ENCODE measurements around the gene TMEM94.
"Not testable (repeated sequence)": the region's sequence is repeated elsewhere in the genome, so short reads cannot be mapped to it uniquely, and the experiment has no call there.

The TMEM94 gene

GRCh38 chr17:75513641-75514000 is 57.2 kb downstream of the TMEM94 start:
- DNase-seq: no peak

- no peak for DNase-seq
Observed at GRCh38 chr17:75514299-75514918, 58.0 kb downstream of the TMEM94 start.

DNA sequence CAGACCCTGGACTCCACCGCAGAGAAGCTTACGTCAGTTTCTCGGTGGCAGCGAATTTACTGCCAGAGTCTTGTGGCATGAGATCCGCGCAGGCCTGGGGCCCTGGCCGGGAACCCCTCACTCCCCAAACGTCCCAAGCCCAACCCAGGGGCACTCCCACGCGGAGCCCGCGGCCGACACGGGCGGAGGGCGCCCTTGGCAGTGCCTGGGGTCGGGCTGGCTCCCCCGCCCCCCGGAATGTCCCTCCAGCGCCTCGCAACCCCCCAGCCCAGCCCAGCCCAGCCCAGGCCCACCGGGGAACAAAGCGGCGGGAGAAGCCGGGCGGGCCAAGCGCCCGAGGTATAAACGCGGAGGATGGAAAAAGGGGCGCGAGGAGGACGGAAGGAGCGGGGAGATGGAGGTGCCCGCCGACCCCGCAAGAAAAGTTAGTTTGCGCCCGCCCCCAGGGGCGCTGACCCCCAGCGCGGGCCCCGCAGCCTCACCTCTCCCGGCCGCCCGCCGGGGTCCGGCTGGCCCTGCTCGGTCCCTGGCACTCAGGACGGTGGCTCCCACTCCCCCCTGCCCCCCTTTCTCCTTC is 58.6 kb downstream of the TMEM94 start:
- DNase-seq: no peak

DNA sequence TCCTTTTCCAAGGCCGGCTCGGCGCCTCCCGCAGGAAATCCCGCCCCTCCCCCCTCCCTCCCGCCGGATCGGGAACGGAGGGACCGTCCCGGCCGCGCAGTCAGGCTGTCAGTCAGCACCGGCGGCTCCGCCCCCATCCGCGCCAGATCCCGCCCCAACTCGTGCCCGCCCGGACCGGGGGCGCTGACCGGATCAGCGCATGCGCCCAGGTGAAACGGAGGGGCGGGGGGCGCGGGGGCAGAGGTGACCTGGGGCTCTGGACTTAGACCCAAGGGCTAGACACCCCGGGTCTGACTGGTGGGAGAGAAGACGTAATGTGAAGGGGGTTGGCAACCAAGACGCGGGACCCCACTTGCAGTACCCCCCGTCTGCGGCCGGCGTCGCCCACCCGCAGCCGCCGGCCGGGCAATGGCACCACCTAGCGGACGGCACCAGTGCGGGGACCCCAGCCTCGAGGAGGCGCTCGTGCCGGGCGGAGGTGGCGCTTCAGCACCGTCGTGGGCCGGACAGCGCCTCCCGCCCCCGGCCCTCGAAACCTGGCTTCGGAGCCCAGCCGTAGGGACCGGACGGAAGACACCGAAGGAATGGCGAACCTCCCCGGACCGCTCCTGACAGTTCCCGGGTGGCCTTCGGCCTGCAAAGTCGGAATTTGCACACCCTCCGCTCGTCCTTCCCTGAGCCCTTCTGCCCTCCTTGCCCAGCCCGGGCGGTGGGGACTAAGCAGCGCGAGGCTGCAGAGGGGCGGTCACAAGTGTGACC is 59.2 kb downstream of the TMEM94 start, which contains the start of gene CASKIN2:
CASKIN2 (minus strand) TSS at position 42 of the 759 bp plus-strand sequence. CDS start 1,733 bp downstream, outside the sequence.
- DNase-seq: peak; percentile 42

- DNase-seq: peak; percentile 40
Observed at GRCh38 chr17:75516255-75516618, 59.8 kb downstream of the TMEM94 start, which contains the start of gene TSEN54. Gene TSEN54, plus strand, starts transcription at chr17:75516528. Its CDS starts 33 bp downstream, at chr17:75516561.

- no peak for DNase-seq
Observed at GRCh38 chr17:75516619-75517296, 60.3 kb downstream of the TMEM94 start.

- DNase-seq: no peak
Observed at GRCh38 chr17:75517297-75517865, 60.9 kb downstream of the TMEM94 start.

- no peak for DNase-seq
Observed at GRCh38 chr17:75518201-75518600, 61.8 kb downstream of the TMEM94 start.

GRCh38 chr17:75518983-75519537 is 62.6 kb downstream of the TMEM94 start:
- no peak for DNase-seq

DNA sequence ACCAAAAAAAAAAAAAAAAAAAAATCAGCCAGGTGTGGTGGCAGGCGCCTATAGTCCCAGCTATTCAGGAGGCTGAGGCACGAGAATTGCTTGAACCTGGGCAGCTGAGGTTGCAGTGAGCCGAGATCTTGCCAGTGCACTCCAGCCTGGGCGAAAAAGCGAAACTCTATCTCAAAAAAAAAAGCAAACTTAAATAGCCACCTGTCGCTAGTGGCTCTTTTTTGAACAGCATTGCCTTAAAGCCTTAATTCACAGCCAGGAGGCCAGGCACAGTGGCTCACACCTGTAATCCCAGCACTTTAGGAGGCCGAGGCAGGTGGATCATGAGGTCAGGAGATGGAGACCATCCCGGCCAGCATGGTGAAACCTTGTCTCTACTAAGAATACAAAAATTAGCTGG is 64.0 kb downstream of the TMEM94 start:
- not testable (repeated sequence) for DNase-seq

DNA sequence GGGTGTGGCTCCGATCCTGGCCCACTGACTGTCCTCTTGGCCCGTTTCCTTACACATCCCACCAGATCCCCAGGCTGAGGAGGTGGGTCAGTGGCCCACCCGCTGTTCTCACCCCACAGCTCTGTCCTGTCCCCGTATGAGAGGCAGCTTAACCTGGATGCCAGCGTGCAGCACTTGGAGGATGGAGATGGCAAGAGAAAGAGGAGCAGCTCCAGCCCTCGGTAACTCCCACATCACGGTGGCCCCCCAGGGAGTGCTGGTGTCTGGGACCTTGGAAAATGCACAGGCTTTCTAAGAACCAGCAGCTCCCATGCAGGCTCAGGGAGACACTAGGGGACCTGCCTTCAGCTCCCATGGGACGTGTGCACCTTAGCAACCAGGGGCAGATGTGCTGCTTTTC is 64.9 kb downstream of the TMEM94 start:
- DNase-seq: no peak

DNA sequence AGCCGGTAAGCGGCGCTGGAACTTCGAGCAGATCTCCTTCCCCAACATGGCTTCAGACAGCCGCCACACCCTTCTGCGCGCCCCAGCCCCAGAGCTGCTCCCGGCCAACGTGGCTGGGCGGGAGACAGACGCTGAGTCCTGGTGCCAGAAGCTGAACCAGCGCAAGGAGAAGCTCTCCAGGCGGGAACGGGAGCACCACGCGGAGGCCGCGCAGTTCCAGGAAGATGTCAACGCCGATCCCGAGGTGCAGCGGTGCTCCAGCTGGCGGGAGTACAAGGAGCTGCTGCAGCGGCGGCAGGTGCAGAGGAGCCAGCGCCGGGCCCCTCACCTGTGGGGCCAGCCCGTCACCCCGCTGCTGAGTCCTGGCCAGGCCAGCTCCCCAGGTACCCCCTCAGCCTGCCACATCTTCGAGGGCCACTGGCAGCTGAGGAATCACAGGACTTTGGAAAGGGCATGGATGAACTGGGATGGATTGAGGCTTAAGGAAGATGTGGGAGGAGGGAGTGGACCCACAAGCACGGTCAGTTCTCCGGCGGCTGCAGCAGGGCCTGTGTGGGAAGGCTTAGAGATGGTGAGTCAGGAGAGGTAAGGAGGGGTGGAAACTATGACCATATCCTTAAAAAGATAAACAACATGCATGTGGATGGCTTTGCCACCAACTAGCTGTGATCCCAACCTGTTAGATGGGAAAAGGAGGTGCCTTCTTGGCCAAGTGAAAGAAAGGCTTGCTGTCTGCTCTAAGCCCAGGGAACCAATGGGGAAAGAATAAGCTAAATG is 65.7 kb downstream of the TMEM94 start:
- no peak for DNase-seq

- no peak for DNase-seq
Observed at GRCh38 chr17:75523647-75524046, 67.2 kb downstream of the TMEM94 start.

DNA sequence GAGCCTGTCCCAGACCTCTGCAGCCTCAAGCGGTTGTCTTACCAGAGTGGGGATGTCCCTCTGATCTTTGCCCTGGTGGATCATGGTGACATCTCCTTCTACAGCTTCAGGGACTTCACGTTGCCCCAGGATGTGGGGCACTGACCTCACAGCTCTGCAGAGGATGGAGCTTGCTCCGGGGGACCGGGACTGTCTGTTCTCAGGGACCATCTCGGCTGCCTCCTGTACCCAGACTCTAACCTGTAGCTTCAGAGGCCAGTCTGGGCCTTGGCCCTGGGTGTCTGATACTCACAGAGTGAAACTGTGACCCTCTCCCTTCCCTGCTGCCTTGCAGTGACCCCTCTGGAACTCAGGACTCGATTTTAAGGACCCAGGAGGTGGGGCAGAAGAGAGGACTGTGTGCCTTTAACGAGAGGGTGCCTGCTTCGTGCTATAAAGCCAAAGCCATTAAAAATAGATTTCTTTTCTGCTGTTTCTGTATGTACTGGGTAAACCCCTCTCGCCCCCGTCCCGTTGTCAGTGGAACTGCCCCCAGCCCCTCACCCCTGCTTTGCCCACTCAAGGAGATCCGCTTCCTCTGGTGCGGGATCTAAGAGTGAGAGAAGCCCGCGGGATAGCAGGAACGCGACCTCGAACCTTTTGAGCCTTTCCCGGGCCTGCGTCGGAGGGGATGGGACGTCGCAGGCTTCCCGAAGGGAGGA is 68.0 kb downstream of the TMEM94 start:
- no peak for DNase-seq

- peak; percentile 62 for DNase-seq
Observed at GRCh38 chr17:75524970-75525805, 68.8 kb downstream of the TMEM94 start, which contains the start of gene LLGL2. Gene LLGL2, plus strand, starts transcription at chr17:75525697. Its CDS starts 17,730 bp downstream, at chr17:75543427.

DNA sequence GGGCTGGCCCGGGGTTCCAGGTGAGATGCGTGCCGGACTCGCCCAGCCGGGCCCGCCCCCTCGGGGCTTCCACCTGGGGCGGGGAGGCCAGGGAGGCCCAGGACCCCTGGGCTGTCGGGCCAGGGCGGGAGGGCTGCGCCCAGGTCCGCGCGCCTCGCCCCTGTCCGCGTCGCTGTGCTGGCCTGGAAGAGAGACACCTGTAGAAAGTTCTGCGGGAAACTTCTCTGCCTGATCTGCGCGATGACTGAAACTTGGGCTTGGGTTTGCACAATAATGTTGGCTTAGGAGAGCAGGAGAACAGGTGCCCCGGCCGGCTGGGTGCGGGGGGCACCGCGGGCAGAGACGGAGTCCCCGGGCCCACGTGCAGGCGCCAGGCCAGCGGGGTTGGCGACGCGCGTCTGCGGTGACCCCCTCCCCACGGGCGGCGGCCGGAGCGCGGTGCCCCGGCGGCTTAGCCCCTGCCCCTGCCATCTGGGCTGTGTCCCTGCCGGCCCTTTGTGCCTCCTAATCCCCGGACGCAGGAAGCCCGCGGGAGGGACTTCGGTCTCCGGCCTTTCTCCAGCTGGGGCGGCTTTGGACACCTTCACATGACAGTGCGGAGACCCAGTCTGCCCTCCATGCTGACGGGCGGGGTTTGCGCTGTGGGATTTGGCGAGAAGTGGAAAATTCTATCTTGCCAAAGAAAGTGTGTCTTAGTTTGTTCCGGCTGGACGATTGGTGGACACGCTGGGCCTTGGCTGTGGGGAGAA is 69.5 kb downstream of the TMEM94 start:
- no peak for DNase-seq

DNA sequence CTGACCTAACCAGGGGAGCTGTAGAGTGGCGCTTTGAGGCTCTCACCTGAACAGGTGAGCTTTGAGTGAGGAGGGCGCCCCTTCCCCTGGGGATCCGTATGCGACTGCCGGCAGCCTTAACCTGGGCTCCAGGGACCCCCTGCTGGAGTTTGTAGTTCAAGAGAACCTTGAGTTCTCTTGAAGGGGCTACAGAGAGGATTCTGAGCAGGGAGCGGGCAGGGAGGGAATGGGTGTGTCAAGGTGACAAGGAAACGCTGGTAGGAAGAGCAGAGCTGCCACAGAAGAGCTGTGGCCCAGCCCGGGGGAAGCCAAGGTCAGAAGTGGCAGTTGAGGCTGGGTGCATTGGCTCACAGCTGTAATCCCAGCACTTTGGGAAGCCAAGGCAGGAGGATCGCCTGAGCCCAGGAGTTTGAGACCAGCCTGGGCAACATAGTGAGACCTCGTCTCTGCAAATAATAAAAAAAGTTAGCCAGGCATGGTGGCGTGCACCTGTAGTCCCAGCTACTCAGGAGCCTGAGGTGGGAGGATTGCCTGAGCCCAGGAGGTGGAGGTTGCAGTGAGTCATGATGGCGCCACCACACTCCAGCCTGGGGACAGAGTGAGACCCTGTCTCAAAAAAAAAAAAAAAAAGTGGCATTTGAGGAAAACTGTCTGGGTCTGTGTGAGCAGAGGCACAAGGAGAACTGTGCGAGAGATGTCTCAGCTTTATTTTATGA is 70.3 kb downstream of the TMEM94 start:
- no peak for DNase-seq

GRCh38 chr17:75530837-75531720 is 74.6 kb downstream of the TMEM94 start:
- DNase-seq: no peak
